22Rv1 (cell line): ENCODE results near the gene CACNA2D4.

Experiments
- CTCF ChIP-seq: fragments of 450-650 bp; IDR thresholded peaks from 2 replicates; pipeline ENCODE4 v1.5.1; 2017; ENCODE audit warnings: mild to moderate bottlenecking
- ZFX ChIP-seq: fragments of 450-650 bp; IDR thresholded peaks from 2 replicates; pipeline ENCODE4 v1.6.1; 2017; ENCODE audit warnings: antibody characterized with exemption, borderline replicate concordance

GRCh38 chr12:1833596-1834028 is 84.8 kb downstream of the CACNA2D4 start:
- no peak for TF ChIP-seq CTCF
- no peak for TF ChIP-seq ZFX
